ENCODE results near the gene KCNAB2. TPM values are rescaled to one million over a fixed set of nuclear protein-coding genes. Genes with fewer than 3 reads are reported as not detected.

The KCNAB2 gene
- 261 and 262 TPM in 2 replicates for total RNA-seq

DNA sequence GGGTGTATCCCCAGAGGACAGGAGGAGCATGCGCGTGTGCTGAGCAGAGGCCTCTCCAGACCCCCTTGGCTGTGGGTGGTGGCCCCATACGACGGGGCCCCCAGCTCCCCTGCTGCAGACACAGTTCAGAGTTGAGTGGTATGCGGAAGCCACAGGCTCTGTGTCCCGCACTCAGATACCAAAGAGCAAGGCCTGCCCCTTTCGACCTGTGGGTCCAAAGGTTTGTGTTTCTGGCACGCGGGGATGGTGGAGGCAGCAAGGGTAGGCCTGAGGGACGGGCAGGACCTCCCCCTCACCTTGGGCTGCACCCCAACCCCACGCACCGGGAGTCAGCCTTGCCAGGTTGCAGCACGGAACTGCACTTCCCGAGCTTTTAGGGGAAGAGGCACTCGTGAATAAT is at the start of gene KCNAB2:
TSS of gene KCNAB2 (plus strand) at position 328 of the 400 bp plus-strand sequence. CDS start 5,649 bp downstream, outside the sequence.
- peaks cover 4% of the 10 kb centered on the region for H3K4me1 Mint-ChIP-seq
- no peaks in the 10 kb centered on the region for H3K27me3 Mint-ChIP-seq
- H3K4me3 Mint-ChIP-seq = no peak within 1 kb of the TSS
- intact Hi-C loops (cut with micrococcal nuclease) = no loop called here
- peaks cover 44% of the 10 kb centered on the region for H3K36me3 Mint-ChIP-seq (ENCODE audit: low read depth)
- no peak within 1 kb of the TSS for H3K27ac Mint-ChIP-seq
- DNase-seq = no peak
- no peaks in the 10 kb centered on the region for H3K9me3 Mint-ChIP-seq

DNA sequence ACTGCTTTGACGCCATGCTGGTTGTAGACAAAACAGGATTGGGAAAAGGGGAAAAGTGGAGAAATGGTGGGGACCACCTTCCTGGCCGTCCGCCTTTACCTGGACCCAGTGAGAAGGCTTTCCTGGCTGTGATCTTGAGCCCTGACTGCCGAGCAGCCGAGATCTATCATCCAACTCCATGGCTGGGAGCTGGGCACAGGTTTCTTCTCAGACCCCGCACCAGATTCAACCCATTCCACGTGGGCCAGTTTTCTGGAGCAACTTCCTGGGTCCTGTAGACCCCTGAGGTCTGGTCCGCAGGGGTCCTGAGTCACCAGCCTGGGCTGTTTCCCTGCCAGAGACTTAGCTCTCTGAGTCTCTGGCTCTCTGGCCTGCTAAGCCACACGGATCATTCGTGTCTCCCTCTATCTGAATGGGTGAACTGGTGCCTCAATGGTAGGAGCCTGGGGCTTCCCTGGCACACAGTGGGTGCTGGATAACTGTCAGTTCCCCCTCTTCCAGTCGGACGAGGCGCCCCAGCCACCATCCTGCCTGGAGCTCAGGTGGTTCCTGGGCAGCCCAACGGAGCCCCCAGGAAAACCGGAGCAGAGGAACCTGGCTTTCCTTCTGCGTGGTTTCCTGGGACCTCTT is 48.9 kb upstream of the KCNAB2 start:
- Mint-ChIP-seq H3K36me3 (ENCODE audit: low read depth) (peaks cover 13% of the 10 kb centered on the region), H3K4me1 (peaks cover 23% of the 10 kb centered on the region), H3K4me3 (no peak overlapping the region), H3K27ac (no peak overlapping the region), H3K27me3 (no peaks in the 10 kb centered on the region), H3K9me3 (no peaks in the 10 kb centered on the region)
- DNase-seq = no peak
- intact Hi-C loops (cut with micrococcal nuclease) = loop anchor here (10.0 kb wide), 2 partner anchors 398 to 788 kb away; partner anchors contain the start of genes ACOT7 and CAMTA1

DNA sequence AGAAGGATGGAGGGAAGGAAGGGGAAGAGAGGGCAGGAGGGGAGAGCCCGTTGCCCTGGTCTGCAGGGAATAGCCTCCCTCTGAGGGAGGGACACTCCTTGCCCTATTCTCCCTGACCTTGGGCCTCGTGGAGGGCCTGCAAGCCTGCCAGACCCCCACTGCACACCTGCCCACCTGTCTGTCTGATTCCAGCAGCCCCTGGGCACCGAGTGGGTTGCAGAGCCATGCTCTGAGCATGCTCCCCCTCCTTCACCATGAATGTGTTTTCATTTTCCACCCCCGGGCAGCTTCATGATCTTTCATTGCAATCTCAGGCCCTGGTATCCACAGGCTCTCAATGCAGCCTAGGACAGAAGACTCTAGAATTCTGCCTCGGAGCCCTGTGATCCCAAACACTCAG is 48.4 kb upstream of the KCNAB2 start:
- Mint-ChIP-seq H3K27me3 (no peaks in the 10 kb centered on the region), H3K36me3 (ENCODE audit: low read depth) (peaks cover 13% of the 10 kb centered on the region), H3K9me3 (no peaks in the 10 kb centered on the region), H3K4me3 (no peak overlapping the region), H3K4me1 (peaks cover 23% of the 10 kb centered on the region), H3K27ac (no peak overlapping the region)
- DNase-seq = no peak
- intact Hi-C loops (cut with micrococcal nuclease) = loop anchor here (10.0 kb wide), 2 partner anchors 397 to 787 kb away; partner anchors contain the start of genes ACOT7 and CAMTA1

DNA sequence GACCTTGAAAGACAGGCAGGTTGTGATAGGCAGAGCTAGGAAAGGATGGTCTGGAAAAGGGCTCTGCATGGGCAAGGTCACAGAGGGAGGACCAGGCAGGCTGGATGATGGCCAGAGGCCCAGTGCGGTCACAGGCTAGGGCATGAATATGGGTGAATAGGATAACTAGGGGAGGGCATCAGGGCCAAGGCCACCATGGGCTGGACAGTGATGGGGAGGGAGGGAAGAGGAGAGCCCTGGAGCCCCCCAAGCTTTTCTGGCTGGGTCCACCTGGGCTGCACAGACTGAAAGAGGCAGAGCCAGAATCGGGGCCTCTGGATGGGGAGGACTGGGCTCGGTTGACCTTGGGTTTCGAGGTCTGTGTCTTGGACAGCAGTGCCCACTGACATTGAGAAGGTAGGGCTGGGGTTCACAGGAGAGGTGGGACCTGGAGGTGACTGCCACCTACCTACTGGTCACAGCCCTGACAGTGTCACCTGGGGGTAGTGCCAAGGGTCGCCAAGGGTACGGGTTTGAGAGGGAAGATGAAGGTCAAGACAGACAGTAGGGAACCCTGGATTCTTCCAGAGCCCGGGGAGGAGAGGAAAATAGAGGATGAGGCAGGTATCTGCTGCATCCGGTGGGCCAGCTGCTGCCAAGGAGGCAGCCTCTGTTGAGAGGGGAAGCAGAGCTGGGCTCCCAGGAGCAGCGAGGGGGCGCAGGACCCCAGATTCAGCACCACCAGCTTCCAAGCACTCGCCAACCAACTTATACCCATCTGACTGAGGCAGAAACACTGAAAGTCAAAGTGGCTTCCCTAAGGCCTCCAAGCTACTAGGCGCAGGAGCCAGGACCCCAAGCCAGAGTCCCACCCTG is 47.4 kb upstream of the KCNAB2 start:
- peaks cover 23% of the 10 kb centered on the region for H3K4me1 Mint-ChIP-seq
- no peak overlapping the region for H3K4me3 Mint-ChIP-seq
- peak overlapping the region; percentile 30 for H3K27ac Mint-ChIP-seq
- DNase-seq = no peak
- peaks cover 8% of the 10 kb centered on the region for H3K36me3 Mint-ChIP-seq (ENCODE audit: low read depth)
- intact Hi-C loops (cut with micrococcal nuclease) = loop anchor here (10.0 kb wide), 2 partner anchors 397 to 787 kb away; partner anchors contain the start of genes ACOT7 and CAMTA1
- no peaks in the 10 kb centered on the region for H3K9me3 Mint-ChIP-seq
- no peaks in the 10 kb centered on the region for H3K27me3 Mint-ChIP-seq

DNA sequence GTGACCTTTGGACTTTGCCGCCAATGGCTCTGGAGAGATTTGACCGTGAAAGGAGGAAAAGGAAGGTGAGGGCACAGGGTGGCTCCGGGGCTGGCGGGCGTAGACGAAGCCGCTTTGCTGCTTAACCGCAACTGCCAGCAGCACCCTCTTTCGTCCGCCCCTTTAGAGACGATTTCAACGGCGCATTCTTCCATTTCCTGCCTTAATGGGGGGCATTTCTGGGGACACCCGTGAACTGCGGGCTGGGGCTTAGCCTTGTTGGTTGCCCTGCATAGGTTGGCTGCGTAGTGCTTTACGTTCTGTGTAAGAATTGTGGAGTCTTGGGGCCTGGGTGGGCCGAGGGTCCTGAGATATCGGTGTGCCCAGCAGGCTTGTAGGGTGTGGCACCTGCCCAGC is 46.8 kb upstream of the KCNAB2 start:
- H3K9me3 Mint-ChIP-seq = no peaks in the 10 kb centered on the region
- no peak overlapping the region for H3K27ac Mint-ChIP-seq
- no peak overlapping the region for H3K4me3 Mint-ChIP-seq
- H3K27me3 Mint-ChIP-seq = no peaks in the 10 kb centered on the region
- peaks cover 8% of the 10 kb centered on the region for H3K36me3 Mint-ChIP-seq (ENCODE audit: low read depth)
- H3K4me1 Mint-ChIP-seq = peaks cover 19% of the 10 kb centered on the region
- intact Hi-C loops (cut with micrococcal nuclease) = loop anchor here (10.0 kb wide), 2 partner anchors 396 to 786 kb away; partner anchors contain the start of genes ACOT7 and CAMTA1
- DNase-seq = no peak

DNA sequence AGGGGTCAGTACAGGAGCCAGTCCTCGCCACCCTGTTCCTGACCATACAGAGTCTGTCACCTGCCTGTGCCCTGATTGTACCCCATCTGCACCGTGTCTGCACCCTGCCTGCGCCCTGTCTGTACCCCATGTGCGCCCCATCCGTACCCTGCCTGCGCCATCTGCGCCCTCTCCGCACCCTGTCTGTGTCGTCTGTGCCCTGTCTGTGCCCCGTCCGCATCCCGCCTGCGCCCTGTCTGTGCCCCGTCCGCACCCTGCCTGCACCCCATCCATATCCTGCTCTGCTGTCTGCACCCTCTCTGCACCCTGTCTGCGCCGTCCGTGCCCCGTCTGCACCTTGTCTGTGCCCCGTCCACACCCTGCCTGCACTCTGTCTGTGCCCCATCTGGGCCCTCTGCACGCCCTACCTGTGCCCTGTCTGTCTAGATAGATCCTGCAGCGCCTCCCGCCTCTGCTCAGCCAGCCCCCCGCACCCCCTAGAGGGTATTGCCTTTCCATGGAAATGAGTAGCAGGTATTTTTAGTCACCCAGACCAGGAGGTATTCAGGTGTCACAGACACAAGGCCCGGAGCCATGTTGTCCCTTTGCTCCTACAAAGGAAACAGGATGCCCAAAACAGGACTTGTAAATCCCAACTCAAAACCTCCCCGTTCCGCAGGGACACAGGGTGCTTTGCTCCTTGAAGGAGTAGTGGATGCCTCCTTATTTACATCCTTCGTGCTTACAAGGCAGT is 45.8 kb upstream of the KCNAB2 start:
- intact Hi-C loops (cut with micrococcal nuclease) = loop anchor here (10.0 kb wide), 2 partner anchors 395 to 785 kb away; partner anchors contain the start of genes ACOT7 and CAMTA1
- Mint-ChIP-seq H3K4me1 (peaks cover 12% of the 10 kb centered on the region), H3K27me3 (no peaks in the 10 kb centered on the region), H3K9me3 (no peaks in the 10 kb centered on the region), H3K27ac (no peak overlapping the region), H3K36me3 (ENCODE audit: low read depth) (peaks cover 6% of the 10 kb centered on the region), H3K4me3 (no peak overlapping the region)
- no peak for DNase-seq

DNA sequence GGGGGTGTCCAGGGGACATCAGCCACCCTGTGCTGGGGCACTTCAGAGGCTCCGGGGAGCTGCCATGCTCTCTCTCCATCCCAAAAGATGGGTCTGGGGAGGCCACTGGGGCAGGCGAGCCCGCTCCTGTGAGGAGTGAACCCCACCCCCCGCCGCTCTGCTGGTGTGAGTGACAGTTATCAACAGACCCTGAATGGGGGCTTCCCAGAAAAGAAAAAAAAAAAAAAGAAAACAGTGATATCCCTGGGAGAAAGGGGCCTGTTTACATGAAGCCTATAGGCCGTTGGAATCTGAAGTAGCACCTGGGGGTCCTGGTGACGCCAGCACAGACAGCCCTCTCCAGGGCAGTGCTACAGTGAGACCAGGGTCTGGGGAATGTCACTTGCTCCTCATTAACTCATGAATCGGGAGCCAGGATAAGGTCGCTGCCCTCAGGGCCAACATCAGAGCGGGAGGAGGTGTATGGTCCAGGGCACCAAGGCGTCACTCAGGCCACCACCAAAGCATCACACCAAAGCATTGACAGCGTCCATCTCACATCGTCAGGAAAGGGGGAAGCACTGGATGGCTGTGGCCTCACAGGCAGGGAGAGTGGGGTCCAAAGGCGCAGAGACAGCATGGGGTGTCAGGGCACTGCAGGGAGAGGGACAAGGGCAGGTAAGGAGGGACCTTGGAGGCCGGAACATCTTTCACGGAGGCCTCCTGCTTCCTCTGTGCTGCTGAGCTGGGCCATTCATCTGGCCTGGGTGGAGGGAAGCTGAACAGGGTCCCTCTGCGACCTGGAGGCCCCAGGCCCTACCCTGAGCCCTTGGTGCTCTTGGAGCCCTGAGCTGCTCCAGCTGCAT is 45.0 kb upstream of the KCNAB2 start:
- Mint-ChIP-seq H3K4me1 (peaks cover 11% of the 10 kb centered on the region), H3K27ac (no peak overlapping the region), H3K4me3 (no peak overlapping the region), H3K9me3 (no peaks in the 10 kb centered on the region), H3K36me3 (ENCODE audit: low read depth) (peaks cover 6% of the 10 kb centered on the region), H3K27me3 (no peaks in the 10 kb centered on the region)
- intact Hi-C loops (cut with micrococcal nuclease) = no loop called here
- DNase-seq = no peak

DNA sequence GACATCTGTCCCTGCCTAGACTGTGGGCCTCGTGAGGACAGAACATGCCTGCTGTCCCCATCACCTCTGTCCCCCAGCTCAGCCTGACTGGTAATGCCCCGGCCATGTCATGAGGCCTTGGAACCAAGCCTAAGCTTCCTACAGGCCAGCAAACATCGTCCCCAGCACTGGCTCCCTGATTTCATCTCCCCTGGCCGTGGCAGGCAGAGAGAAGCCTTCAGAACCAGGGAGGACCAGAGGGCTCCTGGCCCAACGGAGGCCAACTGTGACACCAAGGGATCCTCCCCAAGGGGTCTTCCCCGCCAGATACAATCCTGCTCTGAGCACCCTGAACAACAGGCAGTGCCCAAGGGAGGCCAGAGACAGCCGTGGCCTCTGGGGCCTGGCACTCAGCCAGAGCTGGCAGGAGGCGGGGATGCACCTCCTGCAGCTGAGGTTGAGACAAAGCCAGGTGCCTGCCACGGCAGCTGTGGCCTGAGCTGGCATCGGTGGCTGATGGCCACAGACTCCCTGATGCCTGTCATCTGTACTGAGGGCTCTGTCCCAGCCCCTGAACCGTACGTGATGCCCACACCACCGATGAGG is 43.6 kb upstream of the KCNAB2 start:
- peaks cover 4% of the 10 kb centered on the region for H3K36me3 Mint-ChIP-seq (ENCODE audit: low read depth)
- intact Hi-C loops (cut with micrococcal nuclease) = no loop called here
- no peak overlapping the region for H3K4me3 Mint-ChIP-seq
- no peaks in the 10 kb centered on the region for H3K27me3 Mint-ChIP-seq
- DNase-seq = no peak
- H3K9me3 Mint-ChIP-seq = no peaks in the 10 kb centered on the region
- H3K27ac Mint-ChIP-seq = no peak overlapping the region
- peaks cover 8% of the 10 kb centered on the region for H3K4me1 Mint-ChIP-seq

DNA sequence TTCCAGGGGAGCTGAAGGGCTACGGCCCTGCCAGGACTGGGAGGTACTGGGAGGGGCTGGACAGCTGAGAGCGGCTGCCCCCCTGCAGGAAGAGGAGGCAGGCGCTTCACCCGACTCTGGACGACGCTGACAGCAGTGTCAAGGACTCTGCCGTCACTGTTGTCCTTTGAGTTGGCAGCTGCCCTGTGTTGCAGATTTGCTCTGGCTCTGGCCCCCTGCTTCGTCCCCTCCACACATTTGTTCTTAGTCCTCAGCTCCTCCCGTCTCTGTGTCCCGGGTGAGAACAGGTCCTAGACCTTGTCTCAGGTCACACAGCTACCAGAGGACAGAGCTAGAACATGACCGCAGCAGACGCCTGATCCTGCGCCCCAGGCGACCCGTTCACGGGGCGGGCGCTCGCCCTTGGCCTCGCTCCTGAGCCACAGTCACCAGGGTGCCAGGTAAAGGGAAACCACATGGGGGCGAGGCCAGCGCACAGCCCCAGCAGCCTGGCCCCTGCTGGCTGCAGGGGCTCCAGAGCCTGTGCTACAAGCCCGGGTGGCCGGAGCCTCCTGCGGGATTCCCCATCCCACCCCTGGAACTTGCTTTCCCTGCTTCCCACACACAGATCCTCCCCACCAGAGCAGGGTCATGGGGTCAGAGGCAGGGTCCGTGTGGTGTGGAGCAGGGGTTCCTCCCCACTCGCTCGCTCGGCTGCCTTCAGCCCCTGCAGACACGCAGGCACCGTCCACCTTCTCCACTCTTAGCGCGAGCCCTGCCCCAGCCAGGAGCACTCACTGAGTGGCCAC is 42.8 kb upstream of the KCNAB2 start:
- H3K4me1 Mint-ChIP-seq = peaks cover 7% of the 10 kb centered on the region
- H3K27ac Mint-ChIP-seq = no peak overlapping the region
- H3K9me3 Mint-ChIP-seq = no peaks in the 10 kb centered on the region
- no peak overlapping the region for H3K4me3 Mint-ChIP-seq
- H3K36me3 Mint-ChIP-seq (ENCODE audit: low read depth) = peaks cover 4% of the 10 kb centered on the region
- intact Hi-C loops (cut with micrococcal nuclease) = no loop called here
- DNase-seq = no peak
- H3K27me3 Mint-ChIP-seq = no peaks in the 10 kb centered on the region

DNA sequence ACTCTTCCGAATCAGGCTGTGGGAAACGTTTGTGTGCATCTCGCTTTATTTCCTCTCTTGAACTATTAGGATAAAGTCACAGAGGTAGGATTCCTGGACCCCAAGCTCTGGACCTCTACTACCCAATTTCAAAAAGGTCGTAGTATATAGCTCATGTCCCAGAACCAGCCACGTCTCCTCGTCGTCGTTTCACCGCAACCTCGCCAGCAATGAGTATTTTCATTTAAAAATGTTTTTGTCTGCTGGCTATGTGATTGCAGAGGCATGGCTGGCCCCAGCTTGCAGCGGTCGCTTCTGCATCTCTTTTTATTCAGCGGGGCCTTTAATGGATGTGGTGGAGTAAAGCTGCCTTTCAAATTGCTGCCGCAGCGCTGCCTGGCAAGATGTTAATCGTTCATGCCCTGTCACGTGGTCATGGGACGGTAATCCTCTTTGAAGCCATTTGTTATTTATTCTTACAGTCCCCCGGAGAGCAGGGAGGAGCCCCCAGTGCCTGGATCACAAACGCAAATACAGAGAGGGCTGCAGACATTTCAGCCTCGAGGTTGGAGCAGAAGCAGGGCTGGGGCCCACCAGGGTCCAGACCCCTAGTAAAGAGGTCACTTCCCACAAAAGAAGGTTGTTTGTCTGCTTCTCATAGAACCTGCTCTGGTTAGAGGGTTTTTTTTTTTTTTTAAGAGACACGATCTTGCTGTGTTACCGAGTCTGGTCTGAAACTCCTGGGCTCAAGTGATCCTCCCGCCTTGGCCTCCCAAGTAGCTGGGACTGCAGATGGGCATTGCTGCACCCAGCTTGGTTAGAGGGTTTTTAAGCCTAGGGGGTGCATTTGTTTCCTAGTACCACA is 41.9 kb upstream of the KCNAB2 start:
- H3K9me3 Mint-ChIP-seq = no peaks in the 10 kb centered on the region
- H3K36me3 Mint-ChIP-seq (ENCODE audit: low read depth) = peaks cover 4% of the 10 kb centered on the region
- no peak overlapping the region for H3K4me3 Mint-ChIP-seq
- peaks cover 6% of the 10 kb centered on the region for H3K4me1 Mint-ChIP-seq
- no peaks in the 10 kb centered on the region for H3K27me3 Mint-ChIP-seq
- intact Hi-C loops (cut with micrococcal nuclease) = no loop called here
- DNase-seq = no peak
- H3K27ac Mint-ChIP-seq = no peak overlapping the region

DNA sequence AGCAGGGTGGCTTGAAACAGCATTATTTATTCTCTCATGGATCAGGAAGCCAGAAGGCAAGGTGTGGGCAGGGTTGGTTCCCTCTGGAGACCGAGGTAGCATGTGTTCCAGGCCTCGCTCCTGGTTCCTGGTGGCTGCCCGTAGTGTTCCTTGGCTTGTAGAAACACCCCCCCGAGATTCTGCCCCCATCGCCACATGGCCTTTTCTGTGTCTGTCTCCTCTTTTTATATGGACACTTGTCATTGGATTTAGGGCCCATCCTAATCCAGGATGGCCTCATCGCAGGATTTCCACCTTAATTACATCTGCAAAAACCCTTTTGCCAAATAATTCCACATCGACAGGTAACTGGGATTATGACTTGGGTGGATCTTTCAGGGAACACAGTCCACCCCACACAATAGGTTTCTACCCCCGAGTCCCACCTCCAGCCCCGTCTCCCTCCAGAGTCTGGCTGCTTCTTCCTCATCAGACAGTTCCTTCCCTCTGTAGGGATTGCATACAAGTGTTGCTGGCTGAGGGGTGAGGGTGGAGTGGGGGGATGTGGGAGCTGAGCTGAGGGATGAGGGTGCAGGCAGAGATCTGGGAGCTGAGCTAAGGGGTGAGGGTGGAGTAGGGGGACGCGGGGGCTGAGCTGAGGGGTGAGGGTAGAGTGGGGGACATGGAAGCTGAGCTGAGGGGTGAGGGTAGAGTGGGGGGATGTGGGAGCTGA is 41.1 kb upstream of the KCNAB2 start:
- Mint-ChIP-seq H3K27ac (no peak overlapping the region), H3K36me3 (ENCODE audit: low read depth) (peaks cover 4% of the 10 kb centered on the region), H3K4me1 (peaks cover 6% of the 10 kb centered on the region), H3K4me3 (no peak overlapping the region), H3K9me3 (no peaks in the 10 kb centered on the region), H3K27me3 (no peaks in the 10 kb centered on the region)
- DNase-seq = no peak
- intact Hi-C loops (cut with micrococcal nuclease) = no loop called here
